ENCODE data around the gene SALL3. TPM values are rescaled to one million over a fixed set of nuclear protein-coding genes. Genes with fewer than 3 reads are reported as not detected.

The SALL3 gene
- polyA plus RNA-seq, 1 donor = not detected

- DNase-seq = no peak
Measured at GRCh38 chr18:78965917-78966792, 13.5 kb upstream of the SALL3 start.

- no peak for DNase-seq
Measured at GRCh38 chr18:78966793-78967106, 12.9 kb upstream of the SALL3 start.

DNA sequence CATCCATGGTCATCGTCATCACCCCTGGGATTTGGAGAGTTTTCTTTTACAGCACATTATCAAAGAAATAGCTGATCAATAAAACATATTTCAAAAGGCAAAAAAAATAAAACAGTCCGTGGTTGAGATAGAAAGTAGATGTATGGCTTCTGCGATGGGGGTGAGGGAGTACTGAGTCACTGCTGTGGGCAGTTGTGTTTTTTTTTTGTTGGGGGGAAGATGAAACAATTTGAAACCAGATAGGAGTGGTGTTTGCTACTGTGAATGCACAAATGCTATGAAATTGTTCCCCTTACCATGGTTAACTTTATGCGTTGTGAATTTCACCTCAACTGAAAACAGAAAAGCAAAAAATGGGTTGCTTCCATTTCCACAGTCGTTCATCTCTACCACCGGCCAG is 11.9 kb upstream of the SALL3 start:
- DNase-seq = no peak

DNA sequence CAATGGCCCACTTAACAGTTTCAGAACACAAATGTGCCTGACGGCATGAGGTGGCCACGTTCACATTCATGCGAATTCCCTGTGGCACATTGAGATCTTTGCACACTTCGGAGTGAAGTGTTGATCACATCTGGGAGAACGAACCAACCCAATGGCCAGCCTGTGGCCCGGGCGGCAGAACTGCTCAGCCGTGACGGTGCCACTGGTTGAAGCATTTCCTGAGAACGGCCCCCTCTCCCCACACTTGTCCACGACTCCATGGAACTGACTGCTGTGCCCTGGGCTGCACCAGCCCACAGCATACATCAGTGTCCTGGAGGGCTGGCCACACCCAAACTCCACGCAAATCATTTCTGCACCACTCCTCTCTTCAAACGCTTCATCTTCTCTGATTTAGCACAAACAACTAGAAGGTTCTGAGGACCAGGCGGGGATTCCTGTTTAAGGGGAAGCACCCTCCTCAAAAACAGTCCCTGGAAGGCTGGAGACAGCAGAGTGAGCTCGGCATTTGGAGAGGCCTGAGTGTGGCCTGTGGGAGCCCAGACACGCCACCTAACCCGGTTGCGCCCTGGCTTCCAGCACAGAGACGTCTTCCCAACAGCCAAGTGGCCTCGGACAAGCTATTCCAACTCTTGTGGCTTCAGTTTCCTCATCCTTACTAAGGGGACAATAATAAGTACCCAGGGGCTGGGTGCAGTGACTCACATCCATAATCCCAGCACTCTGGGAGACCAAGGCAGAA is 9.9 kb upstream of the SALL3 start:
- no peak for DNase-seq

DNA sequence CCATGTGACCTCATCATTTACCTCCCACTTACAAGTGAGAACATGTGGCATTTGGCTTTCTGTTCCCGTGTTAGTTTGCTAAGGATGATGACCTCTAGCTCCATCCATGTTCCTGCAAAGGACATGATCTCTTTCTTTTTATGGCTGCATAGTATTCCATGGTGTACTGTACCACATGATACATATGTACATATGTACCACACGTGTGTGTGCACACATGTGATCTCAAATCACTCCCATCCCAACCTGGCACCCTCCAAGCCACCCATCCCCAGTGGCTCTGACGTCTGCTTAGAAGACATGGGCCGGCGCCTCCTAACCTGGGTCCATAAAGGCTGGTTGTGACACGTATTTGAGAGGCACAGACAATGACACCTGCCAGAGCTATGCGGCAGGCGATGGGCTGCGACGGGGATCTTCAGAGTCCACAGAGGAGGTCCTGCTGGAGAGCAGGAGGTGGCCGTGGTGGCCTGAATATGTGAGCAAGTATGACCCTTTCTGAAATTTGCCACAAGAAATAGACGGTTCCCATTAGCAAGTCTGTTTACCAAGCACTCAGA is 8.8 kb upstream of the SALL3 start:
- DNase-seq = no peak

- DNase-seq = no peak
Measured at GRCh38 chr18:78971511-78972245, 7.9 kb upstream of the SALL3 start.

GRCh38 chr18:78972385-78972918 is 7.2 kb upstream of the SALL3 start:
- no peak for DNase-seq

- no peak for DNase-seq
Measured at GRCh38 chr18:78972930-78973331, 6.7 kb upstream of the SALL3 start.

- no peak for DNase-seq
Measured at GRCh38 chr18:78973357-78974083, 6.1 kb upstream of the SALL3 start.

- no peak for DNase-seq
Measured at GRCh38 chr18:78974115-78974761, 5.4 kb upstream of the SALL3 start.

DNA sequence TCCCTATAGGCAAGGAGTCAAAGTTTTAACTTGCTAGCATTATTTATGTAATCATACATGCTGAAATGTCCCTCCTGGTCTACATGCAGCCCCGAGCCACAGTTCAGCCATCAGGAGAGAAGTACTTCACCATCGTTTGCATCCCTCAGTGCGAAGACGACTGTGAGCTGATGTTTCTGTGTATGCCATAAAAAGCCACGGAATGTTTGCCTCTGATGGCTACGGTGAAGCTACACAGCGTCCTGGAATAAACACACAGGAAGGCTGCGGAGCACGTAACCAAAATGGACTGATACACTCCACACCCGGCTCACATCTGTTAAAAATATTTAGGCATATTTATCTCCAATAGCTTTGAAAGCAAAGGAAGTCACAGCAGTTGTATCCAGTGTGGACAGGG is 4.3 kb upstream of the SALL3 start:
- no peak for DNase-seq

DNA sequence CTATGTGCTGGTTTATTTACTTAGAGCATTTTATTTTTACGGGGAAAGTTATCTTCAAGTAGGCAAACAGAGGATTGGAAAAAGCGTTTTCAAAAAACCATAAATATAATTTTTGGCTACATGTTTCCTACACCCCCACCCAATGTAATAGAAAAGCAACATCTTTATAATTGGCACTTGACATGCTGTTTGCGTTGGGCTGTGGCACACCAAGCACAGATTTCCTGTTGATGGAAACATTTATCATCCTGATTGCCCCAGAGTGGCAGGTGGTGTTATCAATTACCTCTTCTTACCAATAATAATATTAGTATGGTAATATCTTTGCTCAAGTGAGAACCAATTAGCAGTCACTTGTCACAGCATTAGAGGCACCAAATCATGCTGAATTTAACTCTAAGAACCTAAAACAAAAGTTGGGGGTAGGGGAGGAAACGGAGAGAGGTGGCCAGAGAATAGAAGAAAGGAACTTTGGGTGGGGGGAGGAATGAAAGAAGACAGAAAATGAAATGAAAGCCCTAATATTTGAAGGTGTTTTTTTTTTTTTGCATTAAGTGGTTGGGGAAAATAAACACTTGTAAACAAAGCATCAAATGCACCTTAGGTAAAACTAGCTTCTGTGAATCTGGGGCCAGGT is 3.8 kb upstream of the SALL3 start:
- no peak for DNase-seq

GRCh38 chr18:78976765-78977636 is 2.6 kb upstream of the SALL3 start:
- no peak for DNase-seq

- DNase-seq = no peak
Measured at GRCh38 chr18:78977637-78978348, 1.8 kb upstream of the SALL3 start.

DNA sequence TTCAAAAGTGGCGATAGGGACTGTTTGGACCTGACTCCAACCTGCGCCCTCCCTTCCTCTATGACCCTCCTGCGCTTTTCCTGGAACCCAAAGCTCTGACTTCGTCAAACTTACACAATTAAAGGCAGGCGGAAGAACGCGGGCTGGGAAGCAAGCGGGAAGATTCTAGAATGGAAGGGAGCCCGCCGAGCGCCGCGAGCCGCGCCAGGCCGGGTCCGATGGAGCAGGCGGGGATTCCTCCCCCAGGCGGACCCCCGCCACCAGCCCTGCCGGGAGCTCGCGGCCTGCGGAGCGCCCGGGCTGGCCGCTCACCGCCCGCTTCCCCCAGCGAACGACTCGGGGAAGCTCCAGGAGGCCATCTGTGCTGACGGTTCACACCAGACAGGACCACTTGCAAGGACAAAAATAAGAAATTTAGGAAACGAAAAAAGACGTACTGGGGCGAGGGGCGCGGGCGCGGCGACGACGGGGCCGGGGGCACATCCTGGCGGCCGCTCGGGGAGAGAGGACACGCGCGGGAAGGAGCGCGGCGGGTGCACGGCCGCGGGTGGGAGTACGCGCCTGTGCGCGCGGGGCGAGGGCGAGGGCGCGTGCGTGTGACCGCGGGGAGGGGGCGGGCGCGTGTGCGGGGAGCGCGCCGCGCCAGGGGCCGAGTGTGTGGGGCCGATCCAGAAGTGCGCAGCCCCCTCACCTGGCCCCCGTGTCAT is 1.1 kb upstream of the SALL3 start:
- no peak for DNase-seq

- no peak for DNase-seq
Measured at GRCh38 chr18:78979056-78979729, 425 bp upstream of the SALL3 start.

DNA sequence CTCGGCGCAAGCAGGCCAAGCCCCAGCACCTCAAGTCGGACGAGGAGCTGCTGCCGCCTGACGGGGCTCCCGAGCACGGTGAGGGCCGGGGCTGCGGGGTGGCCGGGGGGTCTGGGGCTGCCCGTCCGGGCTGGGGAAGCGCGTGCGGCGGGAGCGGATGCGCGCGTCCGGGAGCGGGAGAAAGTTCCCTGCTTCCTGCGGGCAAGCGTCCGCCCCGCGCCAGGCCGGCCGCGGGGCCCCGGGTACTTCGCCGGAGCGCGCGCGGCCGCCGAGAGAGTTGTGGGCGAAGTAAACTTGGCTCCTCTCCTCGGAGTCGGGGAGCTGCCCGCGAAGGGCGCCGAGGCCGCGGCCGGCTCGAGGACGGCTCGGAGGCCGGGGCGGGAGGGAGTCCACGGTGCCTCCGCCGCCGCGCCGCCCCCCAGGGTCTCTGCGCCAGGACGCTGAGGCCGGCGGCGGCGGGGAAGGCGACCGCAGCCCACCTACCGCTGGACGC is 707 bp downstream of the SALL3 start:
- no peak for DNase-seq

All from hindlimb muscle (tissue), 1 donor.